Panc1 (cell line): ENCODE measurements around the gene EVI5. TPM values are rescaled to one million over a fixed set of nuclear protein-coding genes. Genes with fewer than 3 reads are reported as not detected.

Experiments used
- ATAC-seq: fragments of 200-7000 bp; cut with Tn5 transposase; 2 replicates; pipeline ENCODE4 v1.9.1; 2020; ENCODE audit warnings: mild to moderate bottlenecking, moderate library complexity
- BruUV-seq: library from RNA; stranded (reverse); fragments of 400-500 nt; replicated peaks from 2 replicates; lab custom pipeline; 2021; lab: Mats Ljungman, UMichigan
- CTCF ChIA-PET: fragments of 300-600 bp; sonication (Branson Sonifier 250); formaldehyde crosslinking; loops from one replicate; lab custom pipeline; 2022; ENCODE audit warnings: antibody characterized with exemption; lab: Charles Lee
- POLR2A ChIA-PET: fragments of 300-600 bp; sonication (Branson Sonifier 250); formaldehyde crosslinking; loops from one replicate; lab custom pipeline; 2022; ENCODE audit warnings: antibody characterized with exemption; lab: Charles Lee
- DNase-seq: peaks from one replicate; pipeline ENCODE4 v3.0.0-alpha.2; 2010; ENCODE audit warnings: low read depth, low spot score
- H3K27ac ChIP-seq: 2 replicates; pipeline ENCODE4 v1.5.1; 2011; ENCODE audit warnings: mild to moderate bottlenecking, low read length, inconsistent platforms
- H3K27me3 ChIP-seq: fragments of 200-500 bp; sonication (Bioruptor generic); 2 replicates; pipeline ENCODE4 v1.6.0; 2014; ENCODE audit warnings: low read length, inconsistent platforms; ENCODE audit not compliant: control insufficient read depth, insufficient read depth
- H3K36me3 ChIP-seq: fragments of 200-500 bp; sonication (Bioruptor generic); 2 replicates; pipeline ENCODE4 v1.5.1; 2014; ENCODE audit warnings: inconsistent platforms, mild to moderate bottlenecking, low read length, moderate library complexity; ENCODE audit not compliant: control insufficient read depth, insufficient read depth
- H3K4me1 ChIP-seq: 2 replicates; pipeline ENCODE4 v1.5.1; 2011; ENCODE audit warnings: inconsistent platforms, mild to moderate bottlenecking, low read length, moderate library complexity; ENCODE audit not compliant: control insufficient read depth, insufficient read depth
- H3K4me3 ChIP-seq, 2 experiments: 2 replicates each; pipeline ENCODE4 v1.5.1; 2011 to 2012; ENCODE audit warnings: low read depth in 2 of 2, low read length in 2 of 2, mild to moderate bottlenecking in 2 of 2, inconsistent platforms in 1 of 2, moderate library complexity in 1 of 2
- H3K9me3 ChIP-seq: fragments of 200-500 bp; sonication (Bioruptor generic); 2 replicates; pipeline ENCODE4 v1.5.1; 2014; ENCODE audit warnings: low read depth, mild to moderate bottlenecking, inconsistent platforms, low read length, moderate library complexity; ENCODE audit not compliant: control insufficient read depth, insufficient read depth
- CTCF ChIP-seq: fragments of 450-650 bp; IDR thresholded peaks from 2 replicates; pipeline ENCODE4 v1.5.1; 2017; ENCODE audit warnings: mild to moderate bottlenecking
- POLR2AphosphoS5 ChIP-seq: IDR thresholded peaks from 2 replicates; pipeline ENCODE4 v1.6.1; 2012; ENCODE audit warnings: mild to moderate bottlenecking, low read depth, low read length, moderate library complexity
- REST ChIP-seq, 2 experiments: IDR thresholded peaks; 2 replicates each; pipeline ENCODE4 v1.6.1; 2011 to 2012; ENCODE audit warnings: low read depth in 2 of 2, control low read depth in 1 of 2, low read length in 1 of 2, mild to moderate bottlenecking in 1 of 2, moderate library complexity in 1 of 2; ENCODE audit not compliant: insufficient read depth in 1 of 2
- SIN3A ChIP-seq: IDR thresholded peaks from 2 replicates; pipeline ENCODE4 v1.6.1; 2012; ENCODE audit warnings: low read depth, mild to moderate bottlenecking, low read length, moderate library complexity, borderline replicate concordance; ENCODE audit not compliant: insufficient read depth
- TCF7L2 ChIP-seq: IDR thresholded peaks from 2 replicates; pipeline ENCODE4 v1.6.1; 2011; ENCODE audit warnings: mild to moderate bottlenecking, low read depth, low read length, inconsistent platforms
- in situ Hi-C: cut with HindIII; loops from 2 replicates; pipeline ENCODE4 v1.10.0; 2016; ENCODE audit warnings: low sequenced_read_pairs, low pct_unique_long_range_greater_than_20kb
- intact Hi-C: fragments of 100-400 bp; cut with micrococcal nuclease; formaldehyde crosslinking; loops from one replicate; pipeline ENCODE4 v1.10.0; 2022; ENCODE audit not compliant: unreplicated experiment
- total RNA-seq: library from RNA; stranded (reverse); gene quantifications from one replicate; pipeline ENCODE4 v1.2.1, GENCODE V29; 2021; ENCODE audit not compliant: unreplicated experiment

Gene EVI5
- total RNA-seq, 1 experiment from 2014 or later, result 21.2 TPM

- DNase-seq, result no peak
- in situ Hi-C loops, result no loop called here
- intact Hi-C loops, result no loop called here
- ATAC-seq, result no peak
- Histone ChIP-seq H3K4me1 (no peaks in the 10 kb centered on the region), H3K27me3 (no peaks in the 10 kb centered on the region), H3K27ac (no peak overlapping the region), H3K4me3 (no peak overlapping the region), H3K36me3 (no peaks in the 10 kb centered on the region), H3K9me3 (no peaks in the 10 kb centered on the region)
- BruUV-seq, result no TSS peak
- ChIA-PET CTCF (no interaction called here), POLR2A (no interaction called here)
- TF ChIP-seq REST (IDR thresholded peaks at IDR 0.05; ENCODE audit: insufficient read depth in 1 of 2, low read depth in 2 of 2, low read length in 1 of 2) (no peak), POLR2AphosphoS5 (no peak), TCF7L2 (no peak), SIN3A (no peak), CTCF (no peak)
Measured at GRCh38 chr1:92544756-92545165, 240.1 kb downstream of the EVI5 start.

GRCh38 chr1:92543131-92544055 lies 241.5 kb downstream of the EVI5 start:
- POLR2A ChIA-PET, result no interaction called here
- TF ChIP-seq REST (IDR thresholded peaks at IDR 0.05; ENCODE audit: insufficient read depth in 1 of 2, low read depth in 2 of 2, low read length in 1 of 2), result no peak
- in situ Hi-C loops (no loop called here), intact Hi-C loops (no loop called here)
- H3K4me3 ChIP-seq, result no peak overlapping the region
- CTCF ChIA-PET, result no interaction called here
- H3K4me1 ChIP-seq, result no peaks in the 10 kb centered on the region
- no peaks in the 10 kb centered on the region for H3K27me3 ChIP-seq
- no peak for DNase-seq
- no peaks in the 10 kb centered on the region for H3K36me3 ChIP-seq
- no TSS peak for BruUV-seq
- no peak overlapping the region for H3K27ac ChIP-seq
- ATAC-seq, result no peak
- H3K9me3 ChIP-seq, result no peaks in the 10 kb centered on the region
